ENCODE data around the gene RASGRF2.

DNA sequence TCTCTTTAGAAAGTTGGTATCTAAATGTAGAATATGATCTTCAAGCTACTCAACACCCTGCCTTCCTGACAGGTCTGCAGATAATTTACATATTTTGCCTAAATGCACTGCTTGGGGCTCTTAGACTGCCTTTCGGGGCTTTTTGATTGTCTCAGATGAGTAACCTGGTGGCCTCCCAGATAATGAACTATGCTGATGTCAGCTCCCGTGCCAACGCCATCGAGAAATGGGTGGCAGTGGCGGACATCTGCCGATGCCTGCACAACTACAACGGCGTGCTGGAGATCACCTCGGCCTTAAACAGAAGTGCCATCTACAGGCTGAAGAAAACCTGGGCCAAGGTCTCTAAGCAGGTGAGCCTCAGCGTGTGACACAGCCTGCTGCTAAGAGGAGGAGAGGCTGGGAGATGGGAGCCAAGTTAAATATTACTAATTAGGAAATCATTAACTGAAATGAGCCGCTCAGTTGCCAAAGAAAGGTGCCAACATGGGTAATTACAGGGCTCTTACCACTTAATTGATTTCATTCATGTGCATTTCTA, 252.1 kb downstream of the RASGRF2 start:
- no peak for TF ChIP-seq CTCF (conservative IDR thresholded peaks at IDR 0.05; ENCODE audit: low read depth, low read length)
- TF ChIP-seq EZH2 (IDR thresholded peaks at IDR 0.05; ENCODE audit: borderline replicate concordance, low read depth, low read length, poor library complexity, severe bottlenecking): no peak

All from A673 (cell line).